Osteocyte (in vitro differentiated cells): ENCODE measurements around the gene TNP1. TPM values are rescaled to one million over a fixed set of nuclear protein-coding genes. Genes with fewer than 3 reads are reported as not detected.

Source experiments
- DNase-seq: peaks from one replicate; pipeline ENCODE4 v3.0.0; 2021; ENCODE audit warnings: mixed read lengths; ENCODE audit not compliant: unreplicated experiment; ENCODE audit errors: extremely low spot score
- H3K27ac Mint-ChIP-seq: one replicate; pipeline ENCODE4 v1.8.0; 2021; ENCODE audit warnings: mild to moderate bottlenecking, mixed read lengths; ENCODE audit not compliant: unreplicated experiment
- H3K27me3 Mint-ChIP-seq: one replicate; pipeline ENCODE4 v1.8.0; 2021; ENCODE audit warnings: mixed read lengths; ENCODE audit not compliant: unreplicated experiment
- H3K36me3 Mint-ChIP-seq: one replicate; pipeline ENCODE4 v1.8.0; 2021; ENCODE audit warnings: mixed read lengths; ENCODE audit not compliant: unreplicated experiment
- H3K4me1 Mint-ChIP-seq: one replicate; pipeline ENCODE4 v1.8.0; 2021; ENCODE audit warnings: mixed read lengths; ENCODE audit not compliant: unreplicated experiment
- H3K4me3 Mint-ChIP-seq: one replicate; pipeline ENCODE4 v1.8.0; 2021; ENCODE audit warnings: mild to moderate bottlenecking, moderate library complexity, mixed read lengths; ENCODE audit not compliant: unreplicated experiment
- H3K9me3 Mint-ChIP-seq: one replicate; pipeline ENCODE4 v1.8.0; 2021; ENCODE audit warnings: mixed read lengths; ENCODE audit not compliant: unreplicated experiment
- total RNA-seq: library from RNA; stranded (reverse); gene quantifications from 2 replicates; pipeline ENCODE4 v1.2.1, GENCODE V29; 2021
- TF ChIP-seq, protein P1 (sequence below): fragments of 200-600 bp; sonication (generic); IDR thresholded peaks from 2 replicates; pipeline ENCODE4 v1.5.0; 2021; ENCODE audit warnings: antibody characterized with exemption, mild to moderate bottlenecking, moderate library complexity

The TNP1 gene
- total RNA-seq, 1 donor from 2014 or later = not detected

DNA sequence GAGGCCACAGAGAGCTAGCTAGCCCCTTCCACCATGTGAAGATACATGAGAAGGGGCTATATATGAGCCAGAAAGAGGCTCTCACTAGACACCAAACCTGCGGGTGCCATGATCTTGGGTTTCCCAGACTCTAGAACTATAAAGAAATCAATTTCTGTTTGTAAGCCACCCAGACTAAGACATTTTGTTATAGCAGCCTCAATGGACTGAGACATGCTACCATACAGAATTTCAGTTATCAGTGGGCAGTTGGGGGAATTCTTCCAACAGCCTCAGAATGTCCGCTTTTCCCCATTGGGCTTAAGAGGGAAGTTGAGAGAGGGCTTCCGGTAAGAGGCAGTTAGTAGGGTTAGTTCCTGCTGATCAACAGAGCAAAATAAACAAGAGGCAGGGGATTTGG lies 39.2 kb downstream of the TNP1 start:
- Mint-ChIP-seq H3K27ac (no peak overlapping the region), H3K36me3 (no peaks in the 10 kb centered on the region), H3K9me3 (no peaks in the 10 kb centered on the region), H3K4me1 (no peaks in the 10 kb centered on the region), H3K4me3 (no peak overlapping the region), H3K27me3 (peaks cover 43% of the 10 kb centered on the region)
- TF ChIP-seq, protein P1, sequence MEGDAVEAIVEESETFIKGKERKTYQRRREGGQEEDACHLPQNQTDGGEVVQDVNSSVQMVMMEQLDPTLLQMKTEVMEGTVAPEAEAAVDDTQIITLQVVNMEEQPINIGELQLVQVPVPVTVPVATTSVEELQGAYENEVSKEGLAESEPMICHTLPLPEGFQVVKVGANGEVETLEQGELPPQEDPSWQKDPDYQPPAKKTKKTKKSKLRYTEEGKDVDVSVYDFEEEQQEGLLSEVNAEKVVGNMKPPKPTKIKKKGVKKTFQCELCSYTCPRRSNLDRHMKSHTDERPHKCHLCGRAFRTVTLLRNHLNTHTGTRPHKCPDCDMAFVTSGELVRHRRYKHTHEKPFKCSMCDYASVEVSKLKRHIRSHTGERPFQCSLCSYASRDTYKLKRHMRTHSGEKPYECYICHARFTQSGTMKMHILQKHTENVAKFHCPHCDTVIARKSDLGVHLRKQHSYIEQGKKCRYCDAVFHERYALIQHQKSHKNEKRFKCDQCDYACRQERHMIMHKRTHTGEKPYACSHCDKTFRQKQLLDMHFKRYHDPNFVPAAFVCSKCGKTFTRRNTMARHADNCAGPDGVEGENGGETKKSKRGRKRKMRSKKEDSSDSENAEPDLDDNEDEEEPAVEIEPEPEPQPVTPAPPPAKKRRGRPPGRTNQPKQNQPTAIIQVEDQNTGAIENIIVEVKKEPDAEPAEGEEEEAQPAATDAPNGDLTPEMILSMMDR = no peak
- no peak for DNase-seq

DNA sequence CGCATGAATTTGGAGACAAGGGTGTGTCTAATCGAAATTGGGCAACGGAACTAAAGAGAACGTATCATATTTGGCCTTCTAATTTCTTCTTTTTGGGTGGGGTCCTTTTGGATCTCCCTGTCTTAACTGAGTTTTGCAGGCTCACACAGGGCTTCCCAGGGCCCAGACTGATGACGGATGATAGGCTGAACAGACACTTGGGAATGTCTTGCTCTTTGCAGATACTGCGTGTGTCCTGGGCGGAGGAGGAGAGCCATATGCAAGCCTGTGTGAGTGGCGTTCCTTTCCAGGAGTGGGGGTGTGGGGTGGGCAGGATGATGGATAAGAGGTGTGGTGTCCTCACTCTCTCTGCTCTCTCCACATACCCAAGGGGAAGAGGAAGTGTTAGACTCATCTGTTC lies 40.1 kb downstream of the TNP1 start:
- Mint-ChIP-seq H3K36me3 (no peaks in the 10 kb centered on the region), H3K9me3 (no peaks in the 10 kb centered on the region), H3K27ac (no peak overlapping the region), H3K4me3 (no peak overlapping the region), H3K4me1 (no peaks in the 10 kb centered on the region), H3K27me3 (peaks cover 48% of the 10 kb centered on the region)
- TF ChIP-seq, protein P1 = no peak
- no peak for DNase-seq

GRCh38 chr2:216819055-216819454 lies 40.8 kb downstream of the TNP1 start:
- H3K27ac Mint-ChIP-seq = no peak overlapping the region

DNA sequence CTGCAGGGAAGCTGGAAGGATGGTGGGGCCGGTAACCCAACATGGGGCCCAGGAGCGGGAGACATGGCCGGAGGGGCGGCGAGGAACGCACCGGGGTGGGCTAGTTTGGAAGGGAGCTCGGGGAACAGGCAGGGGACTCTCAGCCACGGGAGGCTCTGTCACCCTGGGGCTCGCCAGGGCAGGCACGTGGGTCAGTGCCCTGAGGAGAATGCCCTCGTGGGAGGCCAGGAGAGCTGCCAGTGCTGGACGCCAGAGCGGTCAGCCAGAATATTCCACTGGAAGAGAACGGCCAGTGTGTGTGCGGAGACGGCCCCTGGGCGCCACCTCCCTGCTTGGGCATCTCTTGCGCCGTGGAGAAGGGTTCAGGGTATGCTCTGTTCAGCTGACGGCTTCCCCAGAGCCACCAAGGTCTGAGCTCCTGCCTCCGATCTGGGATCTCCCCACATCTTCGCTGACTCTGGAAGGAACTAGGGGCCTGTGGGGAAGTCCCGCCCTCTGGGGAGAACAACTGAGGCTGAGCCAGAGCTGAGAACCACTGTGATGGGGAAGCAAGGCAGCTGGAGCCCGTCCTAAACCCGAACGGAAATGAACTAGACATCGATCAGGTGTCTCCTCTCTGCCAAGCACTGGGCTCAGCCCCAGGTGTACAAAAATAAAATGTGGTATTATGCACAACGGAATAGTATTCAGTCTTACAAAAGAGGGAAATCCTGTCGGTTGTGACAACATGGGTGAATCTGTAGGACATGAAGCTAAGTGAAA lies 49.3 kb downstream of the TNP1 start:
- Mint-ChIP-seq H3K9me3 (no peaks in the 10 kb centered on the region), H3K36me3 (no peaks in the 10 kb centered on the region), H3K27ac (no peak overlapping the region), H3K4me1 (no peaks in the 10 kb centered on the region), H3K27me3 (peaks cover 16% of the 10 kb centered on the region), H3K4me3 (no peak overlapping the region)
- DNase-seq = no peak
- TF ChIP-seq, protein P1 = no peak

More at GRCh38 chr2:216819055-216819454, 40.8 kb downstream of the TNP1 start:
- Mint-ChIP-seq H3K27me3 (peaks cover 48% of the 10 kb centered on the region), H3K4me3 (no peak overlapping the region), H3K4me1 (no peaks in the 10 kb centered on the region), H3K36me3 (no peaks in the 10 kb centered on the region), H3K9me3 (no peaks in the 10 kb centered on the region)
- no peak for DNase-seq
- TF ChIP-seq, protein P1 = no peak

Other genes with a start within 250 kb of the TNP1 start
- gene IGFBP2, start 226.6 kb downstream of the TNP1 start, total RNA-seq = 2,796 and 2,855 TPM in 2 replicates
- 1,145 and 1,383 TPM in 2 replicates for gene IGFBP5, start 164.5 kb downstream of the TNP1 start, total RNA-seq